Hepatocyte (in vitro differentiated cells): Measurements from ENCODE around the gene IGSF9. TPM values are rescaled to one million over a fixed set of nuclear protein-coding genes. Genes with fewer than 3 reads are reported as not detected.

Experiments used
- DNase-seq: peaks from one replicate; pipeline ENCODE4 v3.0.0-alpha.2; 2016; ENCODE audit warnings: low spot score
- H2AFZ ChIP-seq: fragments of 200-600 bp; sonication (generic); 2 replicates; pipeline ENCODE4 v1.6.0; 2016; ENCODE audit warnings: antibody characterized with exemption, mild to moderate bottlenecking
- H3K27ac ChIP-seq: fragments of 200-600 bp; sonication (generic); 2 replicates; pipeline ENCODE4 v1.5.1; 2016; ENCODE audit warnings: mild to moderate bottlenecking
- H3K27me3 ChIP-seq: fragments of 200-600 bp; sonication (generic); 2 replicates; pipeline ENCODE4 v1.6.1; 2016
- H3K36me3 ChIP-seq: fragments of 200-600 bp; sonication (generic); replicated peaks from 2 replicates; pipeline ENCODE4 v1.5.1; 2016; ENCODE audit warnings: low read depth; ENCODE audit not compliant: insufficient read depth
- H3K4me1 ChIP-seq: fragments of 200-600 bp; sonication (generic); 2 replicates; pipeline ENCODE4 v1.5.1; 2016; ENCODE audit warnings: mild to moderate bottlenecking, moderate library complexity; ENCODE audit not compliant: insufficient read depth
- H3K4me2 ChIP-seq: fragments of 200-600 bp; sonication (generic); 2 replicates; pipeline ENCODE4 v1.6.0; 2016
- H3K4me3 ChIP-seq: fragments of 200-600 bp; sonication (generic); 2 replicates; pipeline ENCODE4 v1.5.1; 2016; ENCODE audit warnings: mild to moderate bottlenecking
- H3K79me2 ChIP-seq: fragments of 200-600 bp; sonication (generic); 2 replicates; pipeline ENCODE4 v1.6.0; 2017; ENCODE audit warnings: mild to moderate bottlenecking
- H3K9me2 ChIP-seq: fragments of 200-600 bp; sonication (generic); replicated peaks from 2 replicates; pipeline ENCODE4 v1.6.0; 2017; ENCODE audit warnings: mild to moderate bottlenecking; ENCODE audit not compliant: insufficient read depth
- H3K9me3 ChIP-seq: fragments of 200-600 bp; sonication (generic); 2 replicates; pipeline ENCODE4 v1.5.1; 2016; ENCODE audit warnings: low read depth, mild to moderate bottlenecking
- H4K20me1 ChIP-seq: fragments of 200-600 bp; sonication (generic); 2 replicates; pipeline ENCODE4 v1.6.0; 2016; ENCODE audit warnings: mild to moderate bottlenecking; ENCODE audit not compliant: insufficient read depth, poor library complexity, severe bottlenecking
- EZH2 ChIP-seq: fragments of 200-600 bp; sonication (generic); IDR thresholded peaks from 2 replicates; pipeline ENCODE4 v1.6.1; 2016; ENCODE audit warnings: antibody characterized with exemption, mild to moderate bottlenecking, borderline replicate concordance
- EZH2phosphoT487 ChIP-seq: fragments of 200-600 bp; sonication (generic); IDR thresholded peaks from one replicate; pipeline ENCODE4 v1.6.1; 2018; ENCODE audit warnings: antibody characterized with exemption, mild to moderate bottlenecking, low read depth, moderate library complexity; ENCODE audit not compliant: unreplicated experiment, severe bottlenecking
- WGBS: methylation state at CpG from one replicate; pipeline ENCODE4 v1.1.6; 2016; ENCODE audit warnings: low lambda C conversion rate; ENCODE audit errors: missing lambda C conversion rate; 5-methylcytosine and 5-hydroxymethylcytosine counted together
- polyA plus RNA-seq: library from polyadenylated mRNA; unstranded; fragments of >200 nt; fragmentation: Nextera tagmentation; extraction: Ambion mirVana; gene quantifications from 2 replicates; pipeline ENCODE4 v1.2.1, GENCODE V29; 2016
- total RNA-seq: library from RNA; depleted of rRNA; stranded (reverse); fragments of >200 nt; gene quantifications from 2 replicates; pipeline ENCODE4 v1.2.3, GENCODE V29; 2014
- TF ChIP-seq, protein P1 (sequence below): fragments of 200-600 bp; sonication (generic); IDR thresholded peaks from 2 replicates; pipeline ENCODE4 v1.5.1; 2016; ENCODE audit warnings: antibody characterized with exemption, mild to moderate bottlenecking; ENCODE audit not compliant: poor library complexity

IGSF9 gene
- total and polyA plus RNA-seq, 2 experiments from 2014 or later = 8.2 to 22.5 TPM

DNA sequence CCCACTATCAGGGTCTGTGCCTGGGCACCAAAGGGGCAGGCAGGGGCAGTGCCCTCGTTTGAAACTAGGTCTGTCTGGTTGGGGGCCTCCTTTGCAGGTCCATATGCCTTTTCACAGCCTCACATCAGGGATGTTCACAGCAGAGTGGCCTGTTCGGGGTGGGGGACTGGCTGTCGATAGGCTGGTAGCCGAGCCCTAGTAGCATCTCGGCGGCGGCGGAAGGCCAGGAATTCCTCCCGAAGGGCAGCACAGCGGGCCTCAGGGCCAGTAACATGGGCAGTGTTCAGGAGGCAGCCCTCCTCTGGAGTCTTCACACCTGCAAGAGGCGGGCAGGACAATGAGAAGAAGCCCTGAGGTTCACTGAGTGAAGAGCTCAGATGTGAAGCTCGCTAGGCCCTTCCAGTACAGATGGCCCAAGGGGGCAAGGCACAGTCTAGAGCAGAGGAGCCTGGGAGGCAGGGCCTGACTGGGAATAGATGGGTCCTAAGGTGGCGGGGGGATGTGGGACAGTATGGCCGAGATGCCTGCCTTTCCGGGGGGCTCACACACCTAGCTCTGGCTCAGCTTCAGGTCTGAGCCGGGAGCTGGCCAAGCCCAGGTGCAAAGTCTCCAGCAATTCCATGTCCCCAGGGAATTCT is 18.1 kb downstream of the IGSF9 start:
- no peaks in the 10 kb centered on the region for H3K36me3 ChIP-seq
- no peak overlapping the region for H3K4me2 ChIP-seq
- H3K79me2 ChIP-seq = peaks cover 16% of the 10 kb centered on the region
- H3K9me2 ChIP-seq = no peaks in the 10 kb centered on the region
- no peak overlapping the region for H3K27ac ChIP-seq
- no peaks in the 10 kb centered on the region for H3K9me3 ChIP-seq
- no peak overlapping the region for H2AFZ ChIP-seq
- H4K20me1 ChIP-seq = no peaks in the 10 kb centered on the region
- peaks cover 23% of the 10 kb centered on the region for H3K4me1 ChIP-seq
- H3K27me3 ChIP-seq = no peaks in the 10 kb centered on the region
- DNase-seq = no peak
- WGBS = 90% methylated on average over 16 of the region's 16 CpGs
- H3K4me3 ChIP-seq = no peak overlapping the region
- TF ChIP-seq EZH2 (no peak), EZH2phosphoT487 (no peak)
- TF ChIP-seq, protein P1, sequence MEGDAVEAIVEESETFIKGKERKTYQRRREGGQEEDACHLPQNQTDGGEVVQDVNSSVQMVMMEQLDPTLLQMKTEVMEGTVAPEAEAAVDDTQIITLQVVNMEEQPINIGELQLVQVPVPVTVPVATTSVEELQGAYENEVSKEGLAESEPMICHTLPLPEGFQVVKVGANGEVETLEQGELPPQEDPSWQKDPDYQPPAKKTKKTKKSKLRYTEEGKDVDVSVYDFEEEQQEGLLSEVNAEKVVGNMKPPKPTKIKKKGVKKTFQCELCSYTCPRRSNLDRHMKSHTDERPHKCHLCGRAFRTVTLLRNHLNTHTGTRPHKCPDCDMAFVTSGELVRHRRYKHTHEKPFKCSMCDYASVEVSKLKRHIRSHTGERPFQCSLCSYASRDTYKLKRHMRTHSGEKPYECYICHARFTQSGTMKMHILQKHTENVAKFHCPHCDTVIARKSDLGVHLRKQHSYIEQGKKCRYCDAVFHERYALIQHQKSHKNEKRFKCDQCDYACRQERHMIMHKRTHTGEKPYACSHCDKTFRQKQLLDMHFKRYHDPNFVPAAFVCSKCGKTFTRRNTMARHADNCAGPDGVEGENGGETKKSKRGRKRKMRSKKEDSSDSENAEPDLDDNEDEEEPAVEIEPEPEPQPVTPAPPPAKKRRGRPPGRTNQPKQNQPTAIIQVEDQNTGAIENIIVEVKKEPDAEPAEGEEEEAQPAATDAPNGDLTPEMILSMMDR = no peak

DNA sequence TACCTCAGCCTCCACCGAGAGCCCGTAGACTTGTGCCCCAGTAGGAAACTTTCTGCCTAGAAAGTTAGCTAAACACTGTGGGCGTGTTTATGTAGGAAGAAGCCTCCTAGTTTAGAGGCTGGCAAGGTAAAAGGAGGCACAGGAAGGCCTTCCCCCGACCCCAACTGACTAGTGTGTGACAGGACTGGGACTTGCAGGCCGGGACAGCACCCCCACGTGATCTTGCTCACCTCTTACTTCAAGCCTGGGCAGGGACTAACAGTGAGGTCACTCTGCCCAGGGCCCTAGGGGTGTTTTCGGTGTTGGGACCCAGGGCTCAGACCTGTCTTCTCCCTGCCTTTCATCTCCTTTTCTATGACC is 19.7 kb downstream of the IGSF9 start:
- peak overlapping the region; percentile 50 for H3K4me3 ChIP-seq
- 18% methylated on average over 7 of the region's 7 CpGs for WGBS
- no peaks in the 10 kb centered on the region for H3K9me2 ChIP-seq
- no peak for DNase-seq
- peak overlapping the region; percentile 39 for H2AFZ ChIP-seq
- peak overlapping the region; percentile 96 for H3K4me2 ChIP-seq
- H3K27me3 ChIP-seq = no peaks in the 10 kb centered on the region
- H3K36me3 ChIP-seq = no peaks in the 10 kb centered on the region
- H4K20me1 ChIP-seq = no peaks in the 10 kb centered on the region
- TF ChIP-seq, protein P1 = no peak
- TF ChIP-seq EZH2phosphoT487 = no peak
- no peak for TF ChIP-seq EZH2
- H3K79me2 ChIP-seq = peaks cover 26% of the 10 kb centered on the region
- H3K9me3 ChIP-seq = no peaks in the 10 kb centered on the region
- peaks cover 28% of the 10 kb centered on the region for H3K4me1 ChIP-seq
- peak overlapping the region; percentile 95 for H3K27ac ChIP-seq

DNA sequence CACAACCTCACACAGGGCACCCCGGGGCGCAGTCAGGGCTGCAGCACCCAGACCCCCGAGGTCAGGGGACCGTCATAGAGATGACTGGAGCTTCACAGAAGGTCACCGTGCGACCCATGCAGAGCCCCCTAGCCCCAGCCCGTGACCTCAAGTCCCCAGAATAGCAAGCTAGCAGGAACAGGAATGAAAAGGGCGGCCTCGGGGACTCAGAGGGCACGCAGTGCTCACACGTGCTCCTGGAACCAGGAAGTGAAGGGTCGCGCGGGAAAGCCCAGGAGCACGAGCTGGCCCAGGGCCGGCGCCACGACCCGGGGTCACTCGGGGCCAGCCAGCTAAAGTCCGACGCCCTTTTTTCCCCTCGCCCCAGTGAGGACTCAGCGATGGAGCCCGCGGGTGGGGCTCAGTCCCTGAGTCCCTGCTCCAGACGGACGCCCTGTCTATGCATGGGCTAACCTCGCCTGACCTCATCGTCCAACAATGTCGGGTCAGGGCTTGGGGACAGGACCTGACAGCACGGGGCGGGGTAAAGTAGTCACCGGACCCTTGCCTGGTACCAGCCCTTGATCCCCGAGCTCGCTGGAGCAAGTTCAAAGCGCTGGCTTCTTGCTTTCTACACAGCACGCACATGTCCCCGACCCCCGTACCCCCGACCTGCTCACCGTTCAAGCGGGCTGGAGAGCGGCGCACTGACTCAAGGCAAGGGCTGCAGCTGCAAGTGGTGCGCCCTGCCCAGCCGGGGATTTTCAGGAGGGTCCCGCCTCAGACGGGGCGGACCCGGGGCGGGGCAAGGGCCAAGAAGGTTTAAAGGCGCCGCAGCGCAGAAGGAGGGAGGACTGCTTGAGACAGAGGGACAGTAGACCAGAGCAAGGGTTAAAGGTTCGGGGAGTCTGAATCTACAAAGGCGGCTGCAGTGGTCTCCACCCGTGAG is 20.4 kb downstream of the IGSF9 start, which contains the start of gene TAGLN2:
Gene TAGLN2, minus strand, starts transcription at position 717 of the 928 bp plus-strand sequence. CDS start 4,998 bp downstream, outside the sequence.
- H3K27me3 ChIP-seq = no peaks in the 10 kb centered on the region
- WGBS = 2% methylated on average over 57 of the region's 58 CpGs
- no peaks in the 10 kb centered on the region for H3K36me3 ChIP-seq
- H3K4me1 ChIP-seq = peaks cover 28% of the 10 kb centered on the region
- peak within 1 kb of the TSS; percentile 42 for H2AFZ ChIP-seq
- no peaks in the 10 kb centered on the region for H3K9me3 ChIP-seq
- no peaks in the 10 kb centered on the region for H3K9me2 ChIP-seq
- H3K79me2 ChIP-seq = peaks cover 26% of the 10 kb centered on the region
- TF ChIP-seq EZH2phosphoT487 = no peak
- no peak for TF ChIP-seq EZH2
- TF ChIP-seq, protein P1 = no peak
- DNase-seq = peak; percentile 92
- H3K27ac ChIP-seq = peak within 1 kb of the TSS; percentile 95
- H4K20me1 ChIP-seq = no peaks in the 10 kb centered on the region
- H3K4me2 ChIP-seq = peak within 1 kb of the TSS; percentile 96
- H3K4me3 ChIP-seq = peak within 1 kb of the TSS; percentile 50
